Activated T-cell treated with anti-CD3 and anti-CD28 coated beads, Interleukin-2, amount 50 U/mL, for 24 hours (primary cell): ENCODE measurements around the gene DNM2.

ENCODE experiments used
- DNase-seq: peaks from one replicate; pipeline ENCODE4 v3.0.0-alpha.2; 2020
- H3K27ac Mint-ChIP-seq: 2 replicates; pipeline ENCODE4 v1.8.0; 2020; ENCODE audit warnings: mild to moderate bottlenecking, mixed read lengths
- H3K27me3 Mint-ChIP-seq: 2 replicates; pipeline ENCODE4 v1.8.0; 2020; ENCODE audit warnings: mixed read lengths
- H3K36me3 Mint-ChIP-seq: 2 replicates; pipeline ENCODE4 v1.8.0; 2020; ENCODE audit warnings: low read depth, mixed read lengths
- H3K4me1 Mint-ChIP-seq: 2 replicates; pipeline ENCODE4 v1.8.0; 2020; ENCODE audit warnings: low read depth, mixed read lengths
- H3K4me3 Mint-ChIP-seq: 2 replicates; pipeline ENCODE4 v1.8.0; 2020; ENCODE audit warnings: mild to moderate bottlenecking, moderate library complexity, mixed read lengths
- H3K9me3 Mint-ChIP-seq: 2 replicates; pipeline ENCODE4 v1.8.0; 2020; ENCODE audit warnings: mixed read lengths

DNM2 gene

DNA sequence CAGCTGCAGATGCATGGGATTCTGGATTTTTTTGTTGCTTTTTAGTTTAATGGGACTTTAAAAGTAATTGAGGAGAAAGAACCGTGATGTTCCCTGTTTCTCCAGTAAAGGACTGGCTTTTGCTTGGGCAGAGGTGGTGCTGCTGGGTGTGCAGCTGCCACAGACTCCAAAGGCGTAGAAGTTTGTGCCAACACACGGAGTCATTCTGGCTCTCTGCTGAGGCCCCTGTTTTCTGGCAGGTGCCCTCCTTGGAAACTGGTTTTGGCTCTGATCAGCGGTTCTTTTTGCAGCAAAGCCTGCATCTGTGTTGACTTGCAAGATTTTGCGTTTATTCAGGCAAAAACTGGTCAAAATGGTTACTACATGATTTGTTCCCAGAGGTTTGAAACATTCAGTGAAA lies 32.7 kb upstream of the DNM2 start:
- Mint-ChIP-seq H3K27me3 (no peaks in the 10 kb centered on the region), H3K4me3 (no peak overlapping the region), H3K36me3 (peaks cover 98% of the 10 kb centered on the region), H3K4me1 (no peaks in the 10 kb centered on the region), H3K27ac (no peak overlapping the region), H3K9me3 (no peaks in the 10 kb centered on the region)
- DNase-seq = no peak

DNA sequence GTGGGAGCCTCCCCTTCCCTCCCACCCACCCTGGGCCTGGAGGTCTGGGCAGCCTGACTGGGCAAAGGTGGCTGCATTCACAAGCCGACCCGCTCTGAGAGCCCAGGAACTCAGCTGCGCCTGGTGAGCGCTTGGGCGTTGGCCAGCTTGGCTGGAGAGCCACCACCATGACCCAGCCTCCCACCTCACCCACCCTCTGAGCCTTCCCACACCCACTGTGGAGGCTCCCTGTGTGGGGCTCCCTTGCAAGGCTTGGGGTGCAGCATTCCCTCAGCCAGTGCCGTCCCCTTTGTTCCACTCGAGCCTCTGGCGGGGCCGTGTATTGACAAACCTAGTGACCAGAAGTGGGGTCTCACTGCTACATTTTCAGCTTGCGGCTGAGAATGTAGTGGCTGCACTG lies 31.7 kb upstream of the DNM2 start:
- no peaks in the 10 kb centered on the region for H3K9me3 Mint-ChIP-seq
- H3K36me3 Mint-ChIP-seq = peaks cover 98% of the 10 kb centered on the region
- no peaks in the 10 kb centered on the region for H3K27me3 Mint-ChIP-seq
- no peak for DNase-seq
- no peaks in the 10 kb centered on the region for H3K4me1 Mint-ChIP-seq
- H3K27ac Mint-ChIP-seq = peak overlapping the region; percentile 29
- no peak overlapping the region for H3K4me3 Mint-ChIP-seq

DNA sequence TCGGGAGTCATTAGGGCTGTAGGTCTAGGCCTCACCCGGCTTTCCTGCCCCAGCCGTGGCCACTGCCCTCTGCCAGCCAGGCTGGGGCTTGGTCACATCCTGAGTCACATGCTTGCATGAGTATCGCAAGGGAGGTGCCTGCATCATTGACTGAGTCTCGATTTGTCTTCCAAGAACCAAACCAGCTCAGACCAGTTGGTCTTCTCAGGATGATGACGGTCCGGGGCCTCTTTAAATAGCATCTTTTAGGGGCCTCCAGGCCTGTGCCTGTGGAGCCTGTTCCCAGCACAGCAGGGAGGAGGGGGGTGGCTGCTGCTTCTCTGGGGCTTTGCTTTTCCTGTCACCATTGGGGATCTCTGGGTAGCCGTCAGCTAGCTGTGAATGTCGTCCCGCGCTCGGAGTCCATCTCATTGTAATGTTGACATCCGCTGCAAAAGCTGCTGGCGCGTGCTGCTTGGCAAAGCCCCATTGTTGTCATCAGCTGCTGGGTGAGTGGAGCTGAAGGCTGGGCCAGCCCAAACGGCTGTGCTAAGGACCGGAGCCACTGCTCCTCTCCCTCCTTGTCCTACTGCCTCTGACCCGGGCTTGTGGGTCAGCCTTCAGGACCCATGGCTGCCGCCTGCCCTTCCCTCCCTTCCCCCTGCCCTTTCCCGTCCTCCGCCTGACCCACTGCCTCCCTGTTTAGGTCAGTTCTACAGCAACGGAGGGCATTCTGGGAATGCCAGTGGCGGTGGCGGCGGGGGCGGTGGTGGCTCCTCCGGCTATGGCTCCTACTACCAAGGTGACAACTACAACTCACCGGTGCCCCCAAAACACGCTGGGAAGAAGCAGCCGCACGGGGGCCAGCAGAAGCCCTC lies 31.0 kb upstream of the DNM2 start:
- Mint-ChIP-seq H3K9me3 (no peaks in the 10 kb centered on the region), H3K36me3 (peaks cover 98% of the 10 kb centered on the region), H3K4me3 (no peak overlapping the region), H3K27ac (peak overlapping the region; percentile 71), H3K27me3 (no peaks in the 10 kb centered on the region), H3K4me1 (no peaks in the 10 kb centered on the region)
- no peak for DNase-seq

DNA sequence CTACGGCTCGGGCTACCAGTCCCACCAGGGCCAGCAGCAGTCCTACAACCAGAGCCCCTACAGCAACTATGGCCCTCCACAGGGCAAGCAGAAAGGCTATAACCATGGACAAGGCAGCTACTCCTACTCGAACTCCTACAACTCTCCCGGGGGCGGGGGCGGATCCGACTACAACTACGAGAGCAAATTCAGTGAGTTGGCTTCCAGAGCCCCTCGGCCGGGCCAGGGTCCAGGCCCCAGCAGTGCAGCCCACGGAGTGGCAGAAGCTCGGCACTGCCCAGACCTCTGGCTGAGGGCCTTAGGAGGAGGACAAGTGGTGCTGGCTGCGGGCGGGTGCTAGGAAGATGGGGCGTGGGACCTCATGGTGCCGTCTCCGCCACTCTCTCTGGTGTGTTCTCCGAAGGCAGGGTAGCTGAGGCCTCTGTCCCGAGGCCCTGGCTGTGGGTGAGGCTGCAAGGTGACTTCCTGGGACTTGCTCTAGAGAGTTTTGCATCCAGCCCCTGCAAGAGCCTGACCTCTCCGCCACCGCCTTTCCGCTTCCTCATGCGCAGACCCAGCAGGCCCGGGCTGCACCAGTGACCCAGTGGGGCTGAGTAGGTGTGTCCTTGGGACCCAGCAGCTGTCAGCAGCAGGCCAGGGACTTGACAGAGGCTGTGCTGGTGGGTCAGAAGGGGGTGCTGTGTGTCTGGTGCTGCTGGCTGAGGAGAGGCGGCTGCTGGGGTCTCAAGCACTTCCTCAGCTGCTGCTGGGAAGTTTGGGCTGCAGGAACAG lies 30.2 kb upstream of the DNM2 start:
- H3K4me3 Mint-ChIP-seq = no peak overlapping the region
- no peak for DNase-seq
- H3K36me3 Mint-ChIP-seq = peaks cover 98% of the 10 kb centered on the region
- peak overlapping the region; percentile 71 for H3K27ac Mint-ChIP-seq
- no peaks in the 10 kb centered on the region for H3K4me1 Mint-ChIP-seq
- H3K9me3 Mint-ChIP-seq = no peaks in the 10 kb centered on the region
- H3K27me3 Mint-ChIP-seq = no peaks in the 10 kb centered on the region

DNA sequence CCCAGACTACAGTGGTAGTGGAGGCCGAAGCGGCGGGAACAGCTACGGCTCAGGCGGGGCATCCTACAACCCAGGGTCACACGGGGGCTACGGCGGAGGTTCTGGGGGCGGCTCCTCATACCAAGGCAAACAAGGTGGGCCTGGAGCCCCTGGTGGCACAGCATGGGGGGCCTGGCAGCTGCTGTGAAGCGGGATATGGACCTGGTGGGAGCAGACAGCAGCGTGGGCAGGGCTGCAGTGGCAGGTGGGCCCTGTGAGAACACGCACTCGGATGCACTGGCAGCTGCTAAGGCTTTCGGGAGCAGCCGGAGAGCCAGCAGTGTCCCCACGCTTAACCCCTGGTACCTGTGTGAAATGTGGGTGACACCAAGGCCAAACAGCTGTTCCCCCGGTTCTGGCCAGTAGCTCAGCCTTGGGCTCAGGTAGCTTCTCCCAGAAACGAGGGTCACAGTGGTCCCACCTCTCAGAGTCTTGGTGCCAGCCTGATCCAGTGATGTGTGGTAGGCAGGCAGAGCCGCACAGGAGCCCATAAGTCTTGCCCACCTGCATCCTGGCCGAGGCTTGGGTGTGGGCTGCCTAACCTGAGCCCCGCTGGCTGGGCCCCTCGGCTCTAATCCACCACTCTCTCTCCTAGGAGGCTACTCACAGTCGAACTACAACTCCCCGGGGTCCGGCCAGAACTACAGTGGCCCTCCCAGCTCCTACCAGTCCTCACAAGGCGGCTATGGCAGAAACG lies 29.2 kb upstream of the DNM2 start:
- no peak for DNase-seq
- Mint-ChIP-seq H3K27ac (peak overlapping the region; percentile 51), H3K27me3 (no peaks in the 10 kb centered on the region), H3K4me3 (no peak overlapping the region), H3K4me1 (no peaks in the 10 kb centered on the region), H3K9me3 (no peaks in the 10 kb centered on the region), H3K36me3 (peaks cover 89% of the 10 kb centered on the region)

DNA sequence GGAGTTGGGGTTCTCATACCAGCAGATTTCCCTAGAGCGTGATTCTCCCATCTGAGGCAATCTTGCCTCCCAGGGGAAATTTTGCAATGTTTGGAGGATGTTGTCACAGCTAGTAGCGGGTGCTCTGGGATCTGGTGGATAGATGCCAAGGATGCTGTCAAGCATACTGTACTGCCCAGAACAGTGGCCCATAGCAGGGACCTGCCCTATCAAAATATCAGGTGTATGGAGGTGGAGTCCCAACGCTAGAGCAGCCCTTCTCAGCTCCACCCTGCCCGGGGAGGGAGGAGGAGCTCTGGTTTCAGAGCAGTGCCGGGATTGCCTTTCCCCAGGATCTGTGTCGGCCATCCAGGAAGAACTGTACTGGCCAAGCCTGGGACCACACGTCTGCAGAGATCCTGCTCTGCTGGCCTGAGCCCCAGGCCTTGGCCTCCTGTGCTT lies 27.5 kb upstream of the DNM2 start:
- H3K36me3 Mint-ChIP-seq = peaks cover 73% of the 10 kb centered on the region
- no peaks in the 10 kb centered on the region for H3K9me3 Mint-ChIP-seq
- H3K27me3 Mint-ChIP-seq = no peaks in the 10 kb centered on the region
- DNase-seq = no peak
- peaks cover 9% of the 10 kb centered on the region for H3K4me1 Mint-ChIP-seq
- H3K4me3 Mint-ChIP-seq = no peak overlapping the region
- H3K27ac Mint-ChIP-seq = peak overlapping the region; percentile 44

DNA sequence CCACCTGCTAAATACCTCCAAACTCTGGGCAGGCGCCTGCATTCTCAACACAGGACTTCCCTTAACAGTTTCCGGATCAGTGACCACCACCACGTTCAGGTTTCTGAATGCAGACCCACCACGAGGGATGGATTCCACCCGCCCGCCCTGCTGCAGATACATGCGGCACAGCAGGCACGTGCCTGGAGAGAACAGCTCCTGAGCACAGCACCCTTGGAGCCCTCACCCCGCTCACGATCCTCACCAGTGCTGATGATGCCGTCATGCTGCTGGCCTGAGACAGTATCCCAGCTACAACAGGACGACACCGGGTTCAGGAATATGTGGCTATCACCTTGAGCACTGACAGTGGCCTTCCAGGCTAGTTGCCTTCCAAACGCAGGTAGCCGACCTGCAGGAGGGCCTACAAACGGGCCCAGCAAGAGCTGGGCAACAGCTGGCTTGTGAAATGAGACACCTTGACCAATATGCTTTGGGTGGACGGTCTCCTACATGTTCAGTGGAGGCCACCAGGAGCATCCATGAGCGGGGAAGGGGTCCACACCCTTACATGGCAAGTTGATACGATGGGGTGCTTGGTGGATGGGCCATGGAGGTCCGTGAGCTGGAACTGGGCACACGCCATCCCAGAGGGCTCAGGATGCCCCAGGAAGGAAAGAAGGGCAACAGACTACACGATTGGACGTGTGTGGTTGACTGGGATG lies 26.5 kb upstream of the DNM2 start:
- peak overlapping the region; percentile 44 for H3K27ac Mint-ChIP-seq
- no peak for DNase-seq
- H3K36me3 Mint-ChIP-seq = peaks cover 65% of the 10 kb centered on the region
- no peaks in the 10 kb centered on the region for H3K27me3 Mint-ChIP-seq
- no peaks in the 10 kb centered on the region for H3K9me3 Mint-ChIP-seq
- no peak overlapping the region for H3K4me3 Mint-ChIP-seq
- peaks cover 18% of the 10 kb centered on the region for H3K4me1 Mint-ChIP-seq

DNA sequence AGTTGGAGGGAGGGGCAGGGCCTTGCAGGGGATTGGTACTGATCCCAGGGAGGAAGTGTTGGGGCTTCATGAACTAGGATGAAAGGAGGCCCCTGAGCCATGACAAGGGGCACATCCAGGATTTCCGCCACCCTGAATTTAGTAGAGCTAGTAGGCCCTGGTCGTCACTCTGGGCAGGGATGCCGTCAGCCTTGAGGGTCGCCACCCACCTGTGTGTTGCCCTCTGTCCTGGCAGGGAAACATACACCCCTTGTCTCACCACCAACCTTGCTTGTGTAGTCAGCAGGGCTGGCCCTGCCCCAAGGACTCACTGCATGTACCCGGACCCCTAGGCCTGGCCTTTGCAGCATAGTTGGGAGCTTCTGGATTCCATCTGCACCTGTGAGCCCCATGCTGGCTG lies 26.0 kb upstream of the DNM2 start:
- H3K4me3 Mint-ChIP-seq = no peak overlapping the region
- H3K9me3 Mint-ChIP-seq = no peaks in the 10 kb centered on the region
- peaks cover 60% of the 10 kb centered on the region for H3K36me3 Mint-ChIP-seq
- peaks cover 20% of the 10 kb centered on the region for H3K4me1 Mint-ChIP-seq
- H3K27me3 Mint-ChIP-seq = peaks cover 3% of the 10 kb centered on the region
- H3K27ac Mint-ChIP-seq = peak overlapping the region; percentile 65
- DNase-seq = no peak

DNA sequence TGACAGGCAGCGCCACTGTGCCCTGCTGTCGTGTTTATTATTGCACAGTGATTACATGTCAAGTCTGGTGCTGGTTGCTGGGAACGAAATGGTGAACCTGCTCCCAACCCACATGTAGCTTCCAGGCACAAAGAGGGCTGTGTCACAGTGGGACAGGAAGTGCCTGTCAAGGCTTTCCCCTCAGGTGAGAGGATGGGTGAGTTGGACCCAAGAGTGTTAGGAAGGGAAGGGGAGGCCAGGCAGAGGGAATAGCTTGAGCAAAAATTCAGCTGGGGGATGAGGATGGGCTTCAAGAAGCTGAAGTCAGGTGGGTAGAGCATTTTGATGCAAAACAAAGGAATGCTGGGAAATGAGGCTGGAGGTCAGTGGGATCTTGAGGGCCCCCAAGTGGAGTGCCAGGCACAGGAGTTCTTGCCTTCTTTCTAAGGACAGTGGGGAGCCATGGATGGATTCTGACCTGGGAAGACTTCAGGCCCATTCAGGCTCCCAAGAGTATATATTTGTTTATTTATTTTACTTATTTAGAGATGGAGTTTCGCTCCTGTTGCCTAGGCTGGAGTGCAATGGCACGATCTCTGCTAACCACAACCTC lies 25.1 kb upstream of the DNM2 start:
- H3K4me3 Mint-ChIP-seq = no peak overlapping the region
- DNase-seq = no peak
- H3K27ac Mint-ChIP-seq = no peak overlapping the region
- H3K27me3 Mint-ChIP-seq = peaks cover 9% of the 10 kb centered on the region
- H3K36me3 Mint-ChIP-seq = peaks cover 51% of the 10 kb centered on the region
- peaks cover 20% of the 10 kb centered on the region for H3K4me1 Mint-ChIP-seq
- no peaks in the 10 kb centered on the region for H3K9me3 Mint-ChIP-seq

DNA sequence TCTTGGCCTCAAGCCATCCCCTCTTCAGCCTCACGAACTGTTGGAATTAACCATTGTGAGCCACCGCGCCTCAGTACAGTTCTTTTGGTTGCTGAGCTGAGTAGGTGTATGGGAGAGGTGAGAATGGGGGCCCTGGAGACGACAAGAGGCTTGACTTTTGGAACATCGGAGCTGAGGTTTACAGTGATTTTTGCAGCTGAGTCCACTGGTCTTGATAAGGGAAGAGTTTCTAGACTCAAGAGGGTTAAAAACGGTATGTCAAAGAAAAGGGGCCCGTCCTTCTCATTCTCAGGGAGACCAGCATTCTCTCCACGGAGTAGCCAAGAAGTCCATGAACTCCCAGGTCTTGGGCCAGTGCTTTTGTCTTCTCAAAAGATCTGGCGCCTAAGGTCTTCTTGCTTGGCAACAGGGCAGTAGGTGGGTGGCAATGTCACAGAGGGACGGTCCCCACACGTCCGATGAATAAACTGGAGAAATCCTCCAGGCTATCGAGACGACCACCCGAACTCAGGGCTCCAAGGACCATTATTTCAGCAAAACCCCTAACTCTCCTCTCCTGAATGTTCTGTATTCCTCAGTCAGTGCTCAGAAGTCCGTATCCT lies 23.1 kb upstream of the DNM2 start:
- Mint-ChIP-seq H3K27me3 (peaks cover 12% of the 10 kb centered on the region), H3K4me3 (peak overlapping the region; percentile 68), H3K27ac (peak overlapping the region; percentile 79), H3K4me1 (peaks cover 20% of the 10 kb centered on the region), H3K36me3 (peaks cover 31% of the 10 kb centered on the region), H3K9me3 (no peaks in the 10 kb centered on the region)
- no peak for DNase-seq

DNA sequence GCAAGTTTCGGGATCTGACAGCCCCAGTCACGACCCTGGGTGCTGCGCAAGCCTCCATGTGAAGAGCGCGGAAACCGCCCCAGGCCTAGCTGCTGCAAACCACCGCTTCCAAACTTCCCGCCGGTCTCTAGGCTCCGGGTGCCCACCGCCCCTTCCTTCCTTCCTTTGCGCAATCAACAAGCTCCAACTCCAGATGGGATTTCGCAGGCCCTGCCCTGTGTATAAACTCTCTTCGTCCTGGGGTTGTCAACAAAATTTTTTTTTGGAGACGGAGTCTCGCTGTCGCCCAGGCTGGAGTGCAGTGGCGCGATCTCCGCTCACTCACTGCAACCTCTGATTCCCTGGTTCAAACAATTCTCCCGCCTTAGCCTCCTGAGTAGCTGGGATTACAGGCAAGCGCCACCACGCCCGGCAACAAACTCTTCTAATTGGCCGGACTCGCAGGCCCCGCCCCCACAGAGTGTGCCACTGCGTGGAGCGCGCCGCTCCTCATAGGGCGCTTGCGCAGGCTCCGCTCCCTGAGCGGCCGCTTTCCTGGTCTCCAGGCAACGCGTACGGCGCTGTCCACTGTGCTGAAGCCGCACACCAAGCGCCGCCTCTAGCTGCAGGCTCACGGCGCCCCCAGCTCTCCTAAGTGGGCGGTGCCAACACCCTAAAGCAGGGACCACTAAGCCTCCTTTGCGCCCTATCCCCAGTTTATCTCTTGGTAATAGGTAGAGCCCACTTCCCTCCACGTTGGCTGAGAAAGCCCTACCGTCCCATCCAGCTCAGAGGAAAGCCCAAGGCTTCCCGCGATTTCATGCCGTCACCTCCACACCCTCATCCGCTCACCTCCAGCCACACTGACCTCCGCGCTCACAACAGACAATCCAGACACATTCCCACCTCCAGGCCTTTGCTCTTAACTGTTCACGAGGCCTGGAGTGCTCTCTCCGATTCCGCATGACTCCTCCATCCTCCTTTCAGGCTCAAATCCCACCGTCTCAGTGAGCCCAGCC lies 22.2 kb upstream of the DNM2 start:
- H3K27me3 Mint-ChIP-seq = peaks cover 12% of the 10 kb centered on the region
- peak overlapping the region; percentile 68 for H3K4me3 Mint-ChIP-seq
- H3K4me1 Mint-ChIP-seq = peaks cover 20% of the 10 kb centered on the region

DNA sequence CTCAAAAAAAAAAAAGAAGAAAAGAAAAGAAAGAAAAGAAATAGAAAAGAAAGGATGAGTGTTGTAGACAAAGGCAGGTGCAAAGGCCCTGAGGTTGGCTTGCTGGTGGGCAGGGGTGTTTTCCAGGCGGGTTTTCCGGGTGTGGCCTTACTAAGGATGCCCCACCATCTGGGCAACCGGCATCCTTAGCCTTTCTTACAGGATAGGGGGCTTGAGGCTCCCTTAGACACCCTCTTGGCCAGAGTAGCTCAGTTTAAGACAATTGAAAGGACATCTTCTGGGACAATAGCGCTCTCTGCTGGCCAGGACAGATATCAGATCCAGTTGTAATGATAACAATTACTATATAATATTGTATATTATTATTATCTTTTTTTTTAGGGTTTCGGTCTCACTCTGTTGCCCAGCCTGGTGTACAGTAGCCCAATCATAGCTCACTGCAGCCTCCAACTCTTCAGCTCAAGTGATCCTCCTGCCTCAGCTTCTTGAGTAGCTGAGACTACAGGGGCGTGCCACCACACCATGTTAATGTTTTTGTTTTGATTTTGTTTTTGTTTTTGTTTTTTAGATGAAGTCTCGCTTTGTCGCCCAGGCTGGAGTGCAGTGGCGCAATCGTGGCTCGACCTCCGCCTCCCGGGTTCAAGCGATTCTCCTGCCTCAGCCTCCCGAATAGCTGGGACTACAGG lies 18.1 kb upstream of the DNM2 start:
- H3K4me1 Mint-ChIP-seq = peaks cover 28% of the 10 kb centered on the region
- no peaks in the 10 kb centered on the region for H3K9me3 Mint-ChIP-seq
- peak; percentile 72 for DNase-seq
- no peak overlapping the region for H3K4me3 Mint-ChIP-seq
- peaks cover 12% of the 10 kb centered on the region for H3K27me3 Mint-ChIP-seq
- H3K36me3 Mint-ChIP-seq = peaks cover 20% of the 10 kb centered on the region
- H3K27ac Mint-ChIP-seq = no peak overlapping the region

More for the DNA sequence above, 22.2 kb upstream of the DNM2 start:
- DNase-seq = peak; percentile 89
- peak overlapping the region; percentile 79 for H3K27ac Mint-ChIP-seq
- peaks cover 22% of the 10 kb centered on the region for H3K36me3 Mint-ChIP-seq
- H3K9me3 Mint-ChIP-seq = no peaks in the 10 kb centered on the region
